AG04450 (cell line): Measurements from ENCODE around the gene C1orf53. TPM values are rescaled to one million over a fixed set of nuclear protein-coding genes. Genes with fewer than 3 reads are reported as not detected.
"Not testable (repeated sequence)": the region's sequence is repeated elsewhere in the genome, so short reads cannot be mapped to it uniquely, and the experiment has no call there.

Experiments
- CTCF ChIA-PET: fragments of 300-600, 350-600 bp; formaldehyde crosslinking; extraction: SDS; loops from one replicate; lab custom pipeline; 2022; ENCODE audit warnings: antibody characterized with exemption, inconsistent platforms; lab: Charles Lee
- POLR2A ChIA-PET: fragments of 350-600 bp; formaldehyde crosslinking; extraction: SDS; loops from one replicate; lab custom pipeline; 2021; ENCODE audit warnings: antibody characterized with exemption, inconsistent platforms; lab: Yijun Ruan, JAX
- DNase-seq: peaks from one replicate; pipeline ENCODE4 v3.0.0-alpha.2; 2011; ENCODE audit warnings: low read depth, low spot score
- H3K27ac ChIP-seq: one replicate; pipeline ENCODE4 v1.5.1; 2012; ENCODE audit warnings: low read depth, low read length, control low read depth
- H3K27me3 ChIP-seq: one replicate; pipeline ENCODE4 v1.6.0; 2012; ENCODE audit warnings: low read length; ENCODE audit not compliant: control insufficient read depth, insufficient read depth
- H3K4me3 ChIP-seq: 2 replicates; pipeline ENCODE4 v1.5.1; 2011; ENCODE audit warnings: mild to moderate bottlenecking, low read depth, low read length, control low read depth
- H3K9me3 ChIP-seq: 2 replicates; pipeline ENCODE4 v1.5.1; 2012; ENCODE audit warnings: low read length; ENCODE audit not compliant: control insufficient read depth, insufficient read depth
- polyA plus RNA-seq: library from polyadenylated mRNA; depleted of rRNA; stranded (reverse); fragments of >200 nt; gene quantifications from 2 replicates; pipeline ENCODE4 v1.2.3, GENCODE V29; 2011
- TF ChIP-seq, protein P1 (sequence below): IDR thresholded peaks from 2 replicates; pipeline ENCODE4 v1.5.1; 2011; ENCODE audit warnings: low read depth, low read length, control low read depth, inconsistent platforms

Gene C1orf53
- polyA plus RNA-seq, 1 experiment = 6.2 TPM

DNA sequence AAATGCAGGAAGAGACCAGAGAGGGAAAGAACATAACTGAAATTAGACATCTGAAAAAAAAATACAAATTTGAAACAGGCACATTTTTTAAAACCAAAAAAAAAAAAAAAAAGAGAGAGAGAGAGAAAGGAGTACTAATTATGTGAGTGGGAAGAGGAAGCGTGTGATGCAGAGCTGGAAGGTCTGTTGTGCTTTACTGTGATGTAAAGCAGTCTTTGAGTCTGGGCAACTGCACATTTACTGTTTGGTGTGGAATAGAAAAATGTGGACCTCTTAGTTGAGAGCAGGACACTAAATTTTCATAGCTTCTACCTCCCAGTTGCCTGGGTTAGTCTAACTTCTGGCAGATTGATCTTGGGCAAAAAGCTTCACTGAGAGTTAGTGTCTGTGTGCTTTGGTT is 31.2 kb downstream of the C1orf53 start:
- ChIA-PET POLR2A (no interaction called here), CTCF (interaction anchor here (0.6 to 1.7 kb wide), 7 partner anchors 9 to 610 kb away, joined by 3 to 9 read pairs (median 5); no protein-coding TSS in a partner anchor)
- Histone ChIP-seq H3K9me3 (no peaks in the 10 kb centered on the region), H3K27ac (no peak overlapping the region), H3K4me3 (no peak overlapping the region), H3K27me3 (peaks cover 6% of the 10 kb centered on the region)
- TF ChIP-seq, protein P1, sequence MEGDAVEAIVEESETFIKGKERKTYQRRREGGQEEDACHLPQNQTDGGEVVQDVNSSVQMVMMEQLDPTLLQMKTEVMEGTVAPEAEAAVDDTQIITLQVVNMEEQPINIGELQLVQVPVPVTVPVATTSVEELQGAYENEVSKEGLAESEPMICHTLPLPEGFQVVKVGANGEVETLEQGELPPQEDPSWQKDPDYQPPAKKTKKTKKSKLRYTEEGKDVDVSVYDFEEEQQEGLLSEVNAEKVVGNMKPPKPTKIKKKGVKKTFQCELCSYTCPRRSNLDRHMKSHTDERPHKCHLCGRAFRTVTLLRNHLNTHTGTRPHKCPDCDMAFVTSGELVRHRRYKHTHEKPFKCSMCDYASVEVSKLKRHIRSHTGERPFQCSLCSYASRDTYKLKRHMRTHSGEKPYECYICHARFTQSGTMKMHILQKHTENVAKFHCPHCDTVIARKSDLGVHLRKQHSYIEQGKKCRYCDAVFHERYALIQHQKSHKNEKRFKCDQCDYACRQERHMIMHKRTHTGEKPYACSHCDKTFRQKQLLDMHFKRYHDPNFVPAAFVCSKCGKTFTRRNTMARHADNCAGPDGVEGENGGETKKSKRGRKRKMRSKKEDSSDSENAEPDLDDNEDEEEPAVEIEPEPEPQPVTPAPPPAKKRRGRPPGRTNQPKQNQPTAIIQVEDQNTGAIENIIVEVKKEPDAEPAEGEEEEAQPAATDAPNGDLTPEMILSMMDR = no peak
- no peak for DNase-seq

DNA sequence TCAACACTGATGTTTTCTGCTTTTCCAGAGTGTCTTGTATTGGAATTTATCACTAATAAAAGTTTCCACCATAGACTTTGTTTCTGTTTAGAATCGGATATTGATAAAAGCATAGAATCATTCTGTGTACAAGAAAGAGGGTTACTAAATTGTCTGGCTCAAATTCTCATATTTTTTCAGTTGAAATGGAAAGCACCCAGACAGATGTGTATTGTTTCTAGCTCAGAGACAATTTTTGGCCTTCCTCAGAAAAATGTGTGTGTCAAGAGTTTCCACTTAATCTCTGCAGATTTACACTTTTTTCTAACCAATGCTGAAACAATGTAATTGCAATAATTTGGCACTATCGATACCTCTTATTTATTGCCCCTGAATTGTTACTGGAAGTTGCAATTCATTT is 35.0 kb downstream of the C1orf53 start:
- TF ChIP-seq, protein P1 = no peak
- Histone ChIP-seq H3K27ac (no peak overlapping the region), H3K4me3 (no peak overlapping the region), H3K27me3 (no peaks in the 10 kb centered on the region), H3K9me3 (no peaks in the 10 kb centered on the region)
- CTCF ChIA-PET = no interaction called here
- no peak for DNase-seq
- POLR2A ChIA-PET = no interaction called here

DNA sequence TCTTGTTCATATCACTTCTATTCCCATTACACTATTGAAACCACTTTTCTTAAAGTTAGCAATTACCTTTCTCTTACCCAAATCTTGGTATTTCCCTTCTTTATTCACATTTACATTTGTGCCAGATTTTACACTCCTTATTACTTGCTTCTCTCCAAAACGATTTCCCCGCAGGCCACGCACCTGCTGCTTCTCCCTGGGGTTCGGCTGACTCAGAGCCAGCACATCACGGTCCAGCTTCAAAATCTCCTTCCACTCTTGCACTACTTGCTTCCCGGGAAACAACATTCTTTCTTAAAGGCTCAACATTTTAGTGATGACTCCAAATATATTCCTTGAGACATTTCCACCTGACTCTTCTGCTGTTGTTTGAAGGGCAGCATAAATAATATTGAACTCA is 35.5 kb downstream of the C1orf53 start:
- Histone ChIP-seq H3K27ac (no peak overlapping the region), H3K4me3 (no peak overlapping the region), H3K27me3 (no peaks in the 10 kb centered on the region), H3K9me3 (no peaks in the 10 kb centered on the region)
- DNase-seq = no peak
- ChIA-PET POLR2A (no interaction called here), CTCF (no interaction called here)
- TF ChIP-seq, protein P1 = no peak

DNA sequence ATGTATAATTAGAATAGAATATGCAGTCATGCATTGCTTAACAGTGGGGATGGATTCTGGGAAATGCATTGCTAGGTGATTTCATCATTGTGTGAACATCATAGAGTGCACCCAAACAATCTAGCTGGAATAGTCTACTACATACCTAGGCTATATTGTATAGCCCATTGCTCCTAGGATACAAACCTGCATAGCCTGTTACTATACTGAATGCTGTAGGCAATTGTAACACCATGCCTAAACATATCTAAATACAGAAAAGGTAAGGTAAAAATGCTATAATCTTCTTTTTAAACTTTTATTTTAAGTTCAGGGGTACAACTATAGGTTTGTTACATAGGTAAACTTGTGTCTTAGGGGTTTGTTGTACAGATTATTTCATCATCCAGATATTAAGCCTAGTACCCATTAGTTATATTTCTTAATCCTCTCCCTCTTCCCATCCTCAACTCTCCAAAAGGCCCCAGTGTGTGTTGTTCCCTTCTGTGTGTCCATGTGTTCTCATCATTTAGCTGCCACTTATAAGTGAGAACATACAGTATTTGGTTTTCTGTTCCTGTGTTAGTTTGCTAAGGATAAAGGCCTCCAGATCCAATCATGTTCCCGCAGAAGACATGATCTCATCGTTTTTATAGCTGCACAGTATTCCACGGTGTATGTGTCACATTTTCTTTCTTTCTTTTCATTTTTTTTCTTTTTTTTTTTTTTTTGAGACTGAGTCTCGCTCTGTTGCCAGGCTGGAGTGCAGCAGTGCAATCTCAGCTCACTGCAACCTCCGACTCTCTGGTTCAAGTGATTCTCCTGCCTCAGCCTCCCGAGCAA is 36.9 kb downstream of the C1orf53 start:
- H3K4me3 ChIP-seq, H3K27ac ChIP-seq, H3K27me3 ChIP-seq, H3K9me3 ChIP-seq, CTCF ChIA-PET: not testable (repeated sequence)
- DNase-seq = peak; percentile 34
- POLR2A ChIA-PET = interaction anchor here (0.6 kb wide), 1 partner anchor 15 kb away, joined by 3 read pairs; no protein-coding TSS in a partner anchor

DNA sequence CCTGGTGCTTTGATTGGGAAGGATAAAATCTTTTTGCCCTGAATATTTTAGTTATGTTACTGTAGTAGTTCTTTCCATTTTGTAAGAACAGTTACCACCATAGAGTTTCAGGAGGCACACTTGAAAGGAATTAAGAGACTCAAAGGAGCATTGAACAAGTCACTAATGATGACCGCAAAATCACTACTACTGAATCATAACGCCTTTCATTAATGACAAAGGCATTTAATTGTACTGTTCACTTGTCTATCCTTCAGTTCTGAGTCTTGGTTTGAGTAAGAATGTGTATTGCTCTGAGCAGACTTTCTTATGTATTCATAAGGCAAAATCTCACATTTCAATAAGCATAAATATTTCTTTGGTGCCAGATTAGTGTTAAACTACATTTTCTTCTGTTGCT is 39.6 kb downstream of the C1orf53 start:
- H3K9me3 ChIP-seq = no peaks in the 10 kb centered on the region
- ChIA-PET POLR2A (no interaction called here), CTCF (no interaction called here)
- H3K27me3 ChIP-seq = no peaks in the 10 kb centered on the region
- no peak overlapping the region for H3K27ac ChIP-seq
- TF ChIP-seq, protein P1 = no peak
- no peak overlapping the region for H3K4me3 ChIP-seq
- DNase-seq = no peak
